Measurements from ENCODE around the gene SPTLC1.

The SPTLC1 gene

GRCh38 chr9:92077888-92078287 lies 37.3 kb downstream of the SPTLC1 start:
- no peak for DNase-seq (ENCODE audit: low spot score)

DNA sequence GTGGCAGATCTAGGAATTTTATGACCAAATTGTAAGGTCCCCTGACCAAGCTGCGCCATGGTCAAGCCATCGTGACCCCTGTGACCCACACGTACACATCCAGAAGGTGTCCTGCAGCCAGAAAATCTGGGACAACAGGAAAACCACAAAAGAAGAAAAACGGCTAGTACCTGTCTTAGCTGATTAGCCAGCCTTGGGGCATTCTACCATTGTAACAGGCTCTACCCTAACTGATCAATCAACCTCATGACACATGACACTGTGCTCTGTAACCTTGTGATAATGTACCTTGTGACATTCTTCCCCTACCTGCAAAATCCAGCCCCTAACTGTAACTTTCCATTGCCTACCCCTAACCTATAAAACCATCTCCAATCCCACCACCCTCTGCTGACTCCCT lies 43.6 kb downstream of the SPTLC1 start:
- DNase-seq (ENCODE audit: low spot score), result no peak

GRCh38 chr9:92066168-92066567 lies 49.0 kb downstream of the SPTLC1 start:
- no peak for DNase-seq (ENCODE audit: low spot score)

GRCh38 chr9:92064711-92065110 lies 50.5 kb downstream of the SPTLC1 start:
- DNase-seq (ENCODE audit: low spot score), result no peak

- DNase-seq (ENCODE audit: low spot score), result no peak
These were observed 54.0 kb downstream of the SPTLC1 start for GRCh38 chr9:92061184-92061583.

DNA sequence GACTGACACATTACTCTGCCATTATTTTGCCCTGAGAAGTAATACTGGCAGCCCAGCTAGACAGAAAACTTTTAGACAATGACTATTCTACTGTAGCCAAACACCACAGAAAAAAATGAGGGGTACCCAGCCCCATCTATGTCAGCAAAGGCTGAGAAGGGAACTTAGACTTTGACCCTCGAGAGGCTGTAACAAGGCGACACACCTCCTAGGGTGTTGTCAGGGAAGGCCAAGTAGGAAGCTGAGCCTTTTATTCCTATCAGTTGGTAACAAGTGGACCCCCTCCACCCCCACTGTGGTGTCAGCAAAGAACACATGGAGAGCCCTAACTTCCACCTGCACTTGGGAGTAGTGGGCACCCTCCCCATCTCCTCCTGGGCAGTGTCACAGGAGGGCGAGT lies 55.6 kb downstream of the SPTLC1 start:
- no peak for DNase-seq (ENCODE audit: low spot score)

DNA sequence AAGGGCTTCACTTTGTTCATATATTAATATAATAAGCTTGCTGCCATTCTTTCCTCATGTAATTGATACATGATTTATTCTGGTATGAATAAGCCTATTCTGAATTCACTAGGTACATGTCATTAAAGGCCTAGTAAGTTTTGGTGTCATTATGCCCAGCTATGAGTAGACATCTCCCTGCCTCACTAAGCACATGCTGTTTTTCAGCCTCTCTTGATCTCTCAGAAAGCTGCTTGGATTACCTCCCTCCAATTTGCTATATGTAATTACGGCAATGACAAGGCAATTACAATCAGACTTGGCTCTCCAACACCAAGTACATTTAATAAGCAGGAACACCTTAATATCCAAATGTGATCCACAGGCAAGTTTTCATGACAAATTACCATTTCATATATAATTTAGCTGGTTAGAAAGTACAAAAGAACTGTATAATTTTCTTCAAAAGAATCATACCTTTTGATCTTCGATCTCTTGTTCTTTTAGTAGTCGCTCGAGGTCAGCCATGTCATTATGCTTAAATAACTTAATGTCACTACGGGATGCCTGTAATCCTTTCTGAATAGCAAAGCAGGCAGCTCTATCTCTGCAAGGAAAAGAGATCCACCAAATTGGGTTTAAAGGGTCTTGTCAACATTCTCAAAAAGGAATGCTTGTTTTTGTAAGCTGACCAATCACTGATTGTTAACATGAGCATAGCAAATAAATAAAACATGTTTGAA lies 56.3 kb downstream of the SPTLC1 start:
- DNase-seq (ENCODE audit: low spot score), result no peak

DNA sequence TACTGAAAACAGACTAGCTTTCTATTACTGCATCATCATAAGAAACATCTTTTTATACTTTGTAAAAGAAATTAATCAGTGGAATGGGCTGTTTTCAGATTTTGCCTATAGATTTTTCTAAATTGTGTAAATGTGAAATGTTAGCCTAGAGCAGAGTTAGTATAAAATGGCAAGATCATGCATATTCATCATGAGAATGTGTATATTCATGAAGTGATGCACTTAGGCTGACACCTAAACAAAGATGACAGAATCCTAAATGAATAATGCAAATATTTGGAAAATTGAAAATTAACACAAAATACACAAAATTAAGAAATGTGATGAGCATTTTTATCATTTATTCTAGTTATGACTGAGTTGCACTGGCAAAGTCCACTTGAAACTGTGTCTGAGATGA lies 57.2 kb downstream of the SPTLC1 start:
- DNase-seq (ENCODE audit: low spot score), result no peak

DNA sequence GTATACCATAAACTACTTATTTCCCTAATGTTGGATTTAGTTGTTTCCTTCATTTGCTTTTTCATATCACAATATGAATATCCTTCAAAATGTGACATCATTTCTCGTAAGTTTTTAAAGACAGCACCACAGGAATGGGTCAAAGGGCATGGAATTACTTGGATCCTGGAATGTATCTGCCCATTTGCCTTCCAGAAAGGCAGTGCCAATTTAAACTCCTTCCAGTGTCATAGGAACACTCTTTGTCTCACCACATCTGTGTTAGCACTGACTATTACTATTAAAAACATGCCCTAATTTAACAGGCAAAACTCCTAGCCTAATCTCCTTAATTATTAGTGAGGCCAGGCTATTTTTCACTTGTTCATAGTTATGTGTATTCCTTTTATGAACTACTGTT lies 58.0 kb downstream of the SPTLC1 start:
- DNase-seq (ENCODE audit: low spot score), result no peak

GRCh38 chr9:92055624-92056023 lies 59.6 kb downstream of the SPTLC1 start:
- no peak for DNase-seq (ENCODE audit: low spot score)

- DNase-seq (ENCODE audit: low spot score), result no peak
These were observed 66.1 kb downstream of the SPTLC1 start for GRCh38 chr9:92048924-92049625.

DNA sequence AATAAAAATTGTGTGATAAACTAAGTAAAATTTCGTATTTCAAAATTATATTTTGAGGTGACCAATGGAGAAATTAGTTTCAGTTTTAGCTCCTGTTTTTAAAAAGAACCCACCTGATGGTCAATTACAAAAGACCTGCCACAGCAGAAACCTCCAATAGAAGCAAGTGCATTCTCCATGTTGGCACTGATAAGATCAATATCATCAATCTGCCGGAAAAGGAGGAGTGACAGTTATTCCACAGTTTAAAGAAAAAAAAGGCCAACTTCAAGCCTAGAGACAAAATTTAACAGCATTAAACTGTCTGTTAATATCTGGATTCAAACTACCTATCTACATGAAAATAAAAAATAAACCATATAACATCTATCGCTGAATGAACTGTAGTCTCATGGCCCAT lies 67.7 kb downstream of the SPTLC1 start:
- no peak for DNase-seq (ENCODE audit: low spot score)

- DNase-seq (ENCODE audit: low spot score), result no peak
These were observed 68.5 kb downstream of the SPTLC1 start for GRCh38 chr9:92046676-92047075.

DNA sequence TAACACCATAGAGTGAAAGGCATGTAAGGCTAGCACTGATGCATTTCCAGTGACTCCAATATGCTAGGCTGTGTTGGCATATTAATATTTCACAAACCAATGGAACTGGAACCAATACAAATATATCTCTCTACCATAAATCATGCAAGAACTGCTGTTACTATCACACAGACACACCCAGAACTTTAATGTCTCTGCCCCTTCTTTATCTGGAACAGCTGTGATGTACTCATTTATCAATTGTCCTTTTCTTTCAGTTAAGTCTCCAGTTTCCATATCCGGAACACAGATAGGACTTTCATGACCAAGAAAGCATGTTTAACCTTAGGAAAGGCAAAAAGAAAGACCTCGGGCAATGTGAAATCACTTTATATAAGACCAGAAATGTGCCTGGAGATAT lies 70.3 kb downstream of the SPTLC1 start:
- no peak for DNase-seq (ENCODE audit: low spot score)

GRCh38 chr9:92043002-92043401 lies 72.2 kb downstream of the SPTLC1 start:
- no peak for DNase-seq (ENCODE audit: low spot score)

GRCh38 chr9:92042260-92042659 lies 73.0 kb downstream of the SPTLC1 start:
- DNase-seq (ENCODE audit: low spot score), result no peak

- DNase-seq (ENCODE audit: low spot score), result no peak
These were observed 78.5 kb downstream of the SPTLC1 start for GRCh38 chr9:92036756-92037155.

- DNase-seq (ENCODE audit: low spot score), result no peak
These were observed 78.8 kb downstream of the SPTLC1 start for GRCh38 chr9:92036411-92036746.

DNA sequence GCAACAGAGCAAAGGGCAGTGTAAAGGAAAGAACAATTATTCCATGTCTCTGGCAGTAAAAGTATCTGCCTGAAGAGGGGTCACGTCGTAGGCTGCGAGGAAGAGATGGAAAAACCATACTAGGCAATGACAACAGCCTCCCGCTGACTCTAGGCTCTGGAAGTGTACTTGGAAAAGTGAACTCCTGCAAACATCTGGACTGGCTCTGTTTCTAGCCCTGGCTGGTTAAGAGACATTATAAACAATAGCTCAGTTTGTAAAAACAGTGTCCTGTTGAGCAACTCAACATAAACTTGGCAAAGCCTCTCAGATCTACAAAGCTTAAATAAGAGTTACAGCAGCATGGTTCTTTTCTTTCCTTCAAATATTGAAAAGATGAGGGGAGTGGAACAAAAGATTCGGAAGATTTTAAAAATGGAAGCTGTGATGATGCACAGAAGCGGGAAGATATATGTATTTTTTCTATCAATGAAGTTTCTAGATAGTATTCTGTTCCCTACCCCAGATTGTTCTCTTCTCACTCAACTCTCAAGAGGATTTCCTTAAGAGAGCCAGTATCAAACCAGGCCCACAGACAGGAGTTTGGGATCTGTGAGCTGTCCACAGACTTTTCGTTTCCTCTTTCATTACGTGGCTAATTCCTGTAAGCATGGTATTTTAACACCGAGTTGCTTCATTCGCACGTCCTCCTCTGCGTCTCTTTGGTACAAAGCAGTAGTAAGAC lies 79.4 kb downstream of the SPTLC1 start:
- DNase-seq (ENCODE audit: low spot score), result no peak

DNA sequence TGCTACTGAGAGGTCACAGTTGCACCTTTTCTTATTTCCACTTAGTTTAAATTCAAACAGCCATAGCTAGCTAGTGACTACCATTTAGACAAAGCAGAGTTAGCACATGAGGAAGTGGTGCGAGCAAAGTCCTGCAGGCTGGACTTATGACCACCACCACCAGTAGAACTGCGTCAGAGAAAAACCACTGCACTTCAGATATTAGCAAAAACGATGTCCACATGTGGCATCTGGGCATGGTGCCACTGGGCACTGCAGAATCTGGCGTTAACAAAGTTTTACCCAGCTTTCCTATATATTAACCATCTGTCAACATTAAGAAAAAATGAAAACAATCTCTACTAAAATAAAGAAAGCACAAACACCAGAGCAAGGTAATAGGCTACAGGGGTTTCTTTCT lies 80.1 kb downstream of the SPTLC1 start:
- DNase-seq (ENCODE audit: low spot score), result no peak

- DNase-seq (ENCODE audit: low spot score), result no peak
These were observed 81.2 kb downstream of the SPTLC1 start for GRCh38 chr9:92033991-92034390.

DNA sequence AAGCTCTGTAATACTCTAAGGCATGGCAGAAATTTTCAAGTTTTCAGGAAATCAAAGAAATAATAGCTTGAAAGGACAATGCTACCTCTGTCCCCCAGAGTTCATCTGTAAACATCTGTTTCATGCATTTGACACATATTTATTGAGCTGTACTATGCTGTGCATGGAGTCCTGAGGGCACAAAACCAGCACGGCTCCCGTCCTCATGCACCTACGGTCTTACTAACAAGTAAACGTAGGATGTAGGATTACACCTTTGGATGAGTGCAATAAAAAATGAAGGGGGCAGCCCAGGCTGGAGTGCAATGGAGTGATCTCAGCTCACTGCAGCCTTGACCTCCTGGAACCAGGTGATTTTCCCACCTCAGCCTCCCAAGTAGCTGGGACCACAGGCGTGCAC lies 81.9 kb downstream of the SPTLC1 start:
- no peak for DNase-seq (ENCODE audit: low spot score)

- DNase-seq (ENCODE audit: low spot score), result no peak
These were observed 82.3 kb downstream of the SPTLC1 start for GRCh38 chr9:92032891-92033290.
